Esophagus muscularis mucosa (tissue), 4 donors: Measurements from ENCODE around the gene NUBP2.

Source experiments
- CTCF ChIP-seq, 3 experiments: fragments of 200-600 bp in 2 of 3; fragments of 450-650 bp in 1 of 3; sonication (generic) in 2 of 3; IDR thresholded peaks; one replicate each; pipeline ENCODE4 v1.5.1; 2017 to 2019; ENCODE audit warnings: antibody characterized with exemption in 3 of 3, mild to moderate bottlenecking in 2 of 3, moderate library complexity in 1 of 3
- EP300 ChIP-seq: sonication (generic); formaldehyde crosslinking; IDR thresholded peaks from one replicate; pipeline ENCODE4 v1.6.1; 2017; ENCODE audit warnings: antibody characterized with exemption
- POLR2AphosphoS5 ChIP-seq, 2 donors: sonication (generic); formaldehyde crosslinking; IDR thresholded peaks; one replicate each; pipeline ENCODE4 v1.6.1; 2017; ENCODE audit warnings: antibody characterized with exemption in 2 of 2

GRCh38 chr16:1762196-1762878 lies 20.4 kb upstream of the NUBP2 start:
- no peak for TF ChIP-seq CTCF (IDR thresholded peaks at IDR 0.05)
- no peak for TF ChIP-seq EP300
- no peak for TF ChIP-seq POLR2AphosphoS5 (IDR thresholded peaks at IDR 0.05)
